ENCODE measurements around the gene ATP8A1. TPM values are rescaled to one million over a fixed set of nuclear protein-coding genes. Genes with fewer than 3 reads are reported as not detected.

The ATP8A1 gene
- total and polyA plus RNA-seq, 2 of the 4 experiments (the other 2 are of a cell fraction), result 0.12 to 0.36 TPM

GRCh38 chr4:42626629-42627146 lies 30.2 kb downstream of the ATP8A1 start:
- Histone ChIP-seq H3K9ac (ENCODE audit: low read depth, low read length) (no peak overlapping the region), H3K4me3 (ENCODE audit: insufficient read depth, low read depth, low read length) (no peak overlapping the region), H3K9me3 (ENCODE audit: control insufficient read depth, insufficient read depth, low read length) (no peaks in the 10 kb centered on the region), H3K23ac (ENCODE audit: low read depth, low read length) (no peak overlapping the region), H3K4me2 (ENCODE audit: low read depth, low read length) (no peak overlapping the region), H3K4ac (ENCODE audit: low read depth, low read length) (no peak overlapping the region), H2BK120ac (ENCODE audit: low read depth, low read length) (no peak overlapping the region), H3K27me3 (ENCODE audit: control insufficient read depth, insufficient read depth, low read length) (no peaks in the 10 kb centered on the region), H3K4me1 (ENCODE audit: control insufficient read depth, insufficient read depth, low read length) (no peaks in the 10 kb centered on the region), H2BK20ac (ENCODE audit: low read depth, low read length) (no peak overlapping the region), H3K9me1 (ENCODE audit: insufficient read depth, low read length) (no peaks in the 10 kb centered on the region), H3K14ac (replicated peaks; ENCODE audit: low read depth, low read length) (no peak overlapping the region), H3K27ac (ENCODE audit: insufficient read depth, low read length) (no peak overlapping the region), H2BK5ac (ENCODE audit: low read depth, low read length, poor library complexity, severe bottlenecking) (no peak overlapping the region), H3K56ac (ENCODE audit: extremely low read depth, insufficient read depth, low read length) (no peak overlapping the region), H4K91ac (ENCODE audit: insufficient read depth, low read depth, low read length) (no peak overlapping the region), H2AFZ (replicated peaks; ENCODE audit: low read length, poor library complexity) (no peak overlapping the region), H2AK5ac (ENCODE audit: low read depth, low read length) (no peak overlapping the region), H4K5ac (ENCODE audit: low read depth, low read length) (no peak overlapping the region), H3K36me3 (ENCODE audit: control insufficient read depth, insufficient read depth, low read length) (no peaks in the 10 kb centered on the region), H3K79me1 (ENCODE audit: low read depth in 1 of 2, low read length in 2 of 2) (no peaks in the 10 kb centered on the region), H4K20me1 (ENCODE audit: insufficient read depth, low read length) (no peaks in the 10 kb centered on the region), H2AK9ac (replicated peaks; ENCODE audit: low read depth, low read length, poor library complexity) (no peak overlapping the region), H3K18ac (ENCODE audit: low read depth, low read length) (no peak overlapping the region), H4K8ac (ENCODE audit: low read depth in 2 of 2, low read length in 2 of 2) (no peak overlapping the region), H2BK15ac (ENCODE audit: low read depth, low read length) (no peak overlapping the region)
- ChIA-PET POLR2A (ENCODE audit: unreplicated experiment) (interaction anchor here (0.5 kb wide), 1 partner anchor 271 kb away, joined by 3 read pairs; no protein-coding TSS in a partner anchor), CTCF (interaction anchor here (0.6 to 1.6 kb wide), 2 partner anchors 10 to 775 kb away, joined by 3 read pairs; no protein-coding TSS in a partner anchor)
- dilution Hi-C loops (cut with HindIII; ENCODE audit: low sequenced_read_pairs, unreplicated experiment) (no loop called here), intact Hi-C loops (cut with micrococcal nuclease) (no loop called here), in situ Hi-C loops (cut with MboI; ENCODE audit: low sequenced_read_pairs) (no loop called here)
- WGBS, 2 experiments (ENCODE audit: extremely low coverage in 2 of 2, insufficient read length in 1 of 2), result 92% methylated on average over 2 of the region's 4 CpGs; no CpG with 5 or more reads in 1 of the 2 experiments
- BruUV-seq (replicated peaks), result no TSS peak
- no peak for DNase-seq
- no peak for ATAC-seq (ENCODE audit: low read depth)
- no peak for TF ChIP-seq ELK1 (IDR thresholded peaks at IDR 0.05; ENCODE audit: borderline replicate concordance, low read depth, low read length)
- no peak for TF ChIP-seq BHLHE40 (IDR thresholded peaks at IDR 0.05; ENCODE audit: low read depth, low read length)
- no peak for TF ChIP-seq SMC3 (IDR thresholded peaks at IDR 0.05; ENCODE audit: low read depth, low read length)
- TF ChIP-seq RAD21 (IDR thresholded peaks at IDR 0.05; ENCODE audit: low read length), result no peak

Measured in IMR-90 (cell line).